Measurements from ENCODE around the gene ZCWPW1. TPM values are rescaled to one million over a fixed set of nuclear protein-coding genes. Genes with fewer than 3 reads are reported as not detected.
"Not testable (repeated sequence)": the region's sequence is repeated elsewhere in the genome, so short reads cannot be mapped to it uniquely, and the experiment has no call there.

Gene ZCWPW1
- total RNA-seq, 1 donor from 2014 or later = 5.0 TPM

- Mint-ChIP-seq H3K4me3 (ENCODE audit: unreplicated experiment) (no peak overlapping the region), H3K27me3 (ENCODE audit: unreplicated experiment) (no peaks in the 10 kb centered on the region), H3K9me3 (ENCODE audit: unreplicated experiment) (no peaks in the 10 kb centered on the region), H3K27ac (ENCODE audit: unreplicated experiment) (no peak overlapping the region), H3K36me3 (ENCODE audit: unreplicated experiment) (peaks cover 18% of the 10 kb centered on the region), H3K4me1 (ENCODE audit: unreplicated experiment) (no peaks in the 10 kb centered on the region)
- no peak for DNase-seq (ENCODE audit: extremely low spot score, unreplicated experiment)
- no peak for TF ChIP-seq CTCF (IDR thresholded peaks at IDR 0.05)
Measured at GRCh38 chr7:100352984-100353684, 75.4 kb downstream of the ZCWPW1 start.

- H3K4me3 Mint-ChIP-seq (ENCODE audit: unreplicated experiment); H3K9me3 Mint-ChIP-seq (ENCODE audit: unreplicated experiment); H3K27me3 Mint-ChIP-seq (ENCODE audit: unreplicated experiment); DNase-seq (ENCODE audit: extremely low spot score, unreplicated experiment); H3K4me1 Mint-ChIP-seq (ENCODE audit: unreplicated experiment); H3K27ac Mint-ChIP-seq (ENCODE audit: unreplicated experiment): not testable (repeated sequence)
- peaks cover 24% of the 10 kb centered on the region for H3K36me3 Mint-ChIP-seq (ENCODE audit: unreplicated experiment)
Measured at GRCh38 chr7:100352230-100352781, 76.2 kb downstream of the ZCWPW1 start.

GRCh38 chr7:100351657-100352058 lies 76.8 kb downstream of the ZCWPW1 start:
- Mint-ChIP-seq H3K27me3 (ENCODE audit: unreplicated experiment) (no peaks in the 10 kb centered on the region), H3K27ac (ENCODE audit: unreplicated experiment) (no peak overlapping the region), H3K9me3 (ENCODE audit: unreplicated experiment) (no peaks in the 10 kb centered on the region), H3K4me1 (ENCODE audit: unreplicated experiment) (no peaks in the 10 kb centered on the region), H3K4me3 (ENCODE audit: unreplicated experiment) (no peak overlapping the region), H3K36me3 (ENCODE audit: unreplicated experiment) (peaks cover 29% of the 10 kb centered on the region)
- no peak for DNase-seq (ENCODE audit: extremely low spot score, unreplicated experiment)
- TF ChIP-seq CTCF (IDR thresholded peaks at IDR 0.05) = no peak

Other genes with a start within 250 kb of the ZCWPW1 start
- not detected in 2 replicates for gene PVRIG, start 208.8 kb downstream of the ZCWPW1 start, total RNA-seq
- gene SPDYE3, start 121.0 kb downstream of the ZCWPW1 start, total RNA-seq = not detected in 2 replicates
- 31.7 and 38.7 TPM in 2 replicates for gene PILRB, start 70.6 kb downstream of the ZCWPW1 start, total RNA-seq
- gene PILRA, start 55.2 kb downstream of the ZCWPW1 start, total RNA-seq = 1.8 and 2.5 TPM in 2 replicates
- 50.0 and 50.1 TPM in 2 replicates for gene MEPCE, start 1.1 kb upstream of the ZCWPW1 start, total RNA-seq
- gene PPP1R35, start 7.8 kb upstream of the ZCWPW1 start, total RNA-seq = 22.8 and 32.1 TPM in 2 replicates
- 0.46 TPM in 1 of 2 replicates, not detected in the other for gene SPACDR, start 35.6 kb upstream of the ZCWPW1 start, total RNA-seq
- gene TSC22D4, start 50.5 kb upstream of the ZCWPW1 start, total RNA-seq = 46.8 and 46.9 TPM in 2 replicates
- 0.89 and 0.99 TPM in 2 replicates for gene NYAP1, start 55.2 kb upstream of the ZCWPW1 start, total RNA-seq
- 10.2 and 10.8 TPM in 2 replicates for gene AGFG2, start 110.5 kb upstream of the ZCWPW1 start, total RNA-seq
- 1.5 TPM in 1 of 2 replicates, not detected in the other for gene SAP25, start 145.2 kb upstream of the ZCWPW1 start, total RNA-seq
- 76.2 and 90.9 TPM in 2 replicates for gene LRCH4, start 157.4 kb upstream of the ZCWPW1 start, total RNA-seq
- 0.46 and 0.94 TPM in 2 replicates for gene FBXO24, start 157.6 kb upstream of the ZCWPW1 start, total RNA-seq
- gene PCOLCE, start 173.7 kb upstream of the ZCWPW1 start, total RNA-seq = 608 and 626 TPM in 2 replicates
- 24.5 and 26.3 TPM in 2 replicates for gene MOSPD3, start 183.8 kb upstream of the ZCWPW1 start, total RNA-seq
- 0.19 and 0.31 TPM in 2 replicates for gene TFR2, start 212.8 kb upstream of the ZCWPW1 start, total RNA-seq
- gene ACTL6B, start 227.7 kb upstream of the ZCWPW1 start, total RNA-seq = not detected in 2 replicates
- 229 and 251 TPM in 2 replicates for gene GNB2, start 245.0 kb upstream of the ZCWPW1 start, total RNA-seq